ENCODE results near the gene TRAPPC1.

DNA sequence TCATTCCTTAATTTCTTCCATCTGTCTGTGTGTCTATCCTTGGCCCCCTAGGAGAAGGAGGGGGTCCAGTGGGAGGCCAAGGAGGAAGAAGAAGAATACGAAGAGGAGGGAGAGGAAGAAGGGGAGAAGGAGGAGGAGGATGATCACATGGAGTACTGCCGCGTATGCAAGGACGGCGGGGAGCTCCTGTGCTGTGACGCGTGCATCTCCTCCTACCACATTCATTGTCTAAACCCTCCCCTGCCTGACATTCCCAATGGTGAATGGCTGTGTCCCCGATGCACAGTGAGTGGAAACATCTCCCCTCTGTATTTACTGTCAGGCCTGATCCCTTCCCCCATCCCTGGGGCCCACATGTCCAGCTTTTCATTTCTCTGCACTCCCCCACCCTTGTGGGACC is 36.9 kb downstream of the TRAPPC1 start:
- TF ChIP-seq, protein P1, sequence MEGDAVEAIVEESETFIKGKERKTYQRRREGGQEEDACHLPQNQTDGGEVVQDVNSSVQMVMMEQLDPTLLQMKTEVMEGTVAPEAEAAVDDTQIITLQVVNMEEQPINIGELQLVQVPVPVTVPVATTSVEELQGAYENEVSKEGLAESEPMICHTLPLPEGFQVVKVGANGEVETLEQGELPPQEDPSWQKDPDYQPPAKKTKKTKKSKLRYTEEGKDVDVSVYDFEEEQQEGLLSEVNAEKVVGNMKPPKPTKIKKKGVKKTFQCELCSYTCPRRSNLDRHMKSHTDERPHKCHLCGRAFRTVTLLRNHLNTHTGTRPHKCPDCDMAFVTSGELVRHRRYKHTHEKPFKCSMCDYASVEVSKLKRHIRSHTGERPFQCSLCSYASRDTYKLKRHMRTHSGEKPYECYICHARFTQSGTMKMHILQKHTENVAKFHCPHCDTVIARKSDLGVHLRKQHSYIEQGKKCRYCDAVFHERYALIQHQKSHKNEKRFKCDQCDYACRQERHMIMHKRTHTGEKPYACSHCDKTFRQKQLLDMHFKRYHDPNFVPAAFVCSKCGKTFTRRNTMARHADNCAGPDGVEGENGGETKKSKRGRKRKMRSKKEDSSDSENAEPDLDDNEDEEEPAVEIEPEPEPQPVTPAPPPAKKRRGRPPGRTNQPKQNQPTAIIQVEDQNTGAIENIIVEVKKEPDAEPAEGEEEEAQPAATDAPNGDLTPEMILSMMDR (conservative IDR thresholded peaks at IDR 0.05): no peak
- no peak for TF ChIP-seq EZH2 (IDR thresholded peaks at IDR 0.05; ENCODE audit: low read depth)
